Stimulated activated CD4-positive, alpha-beta T cell treated with anti-CD3 and anti-CD28 coated beads, Interleukin-4, amount 100 ng/mL, for 48 hours (primary cell): ENCODE results near the gene PLA2G3.

Experiments used
- DNase-seq, 2 donors: peaks; one replicate each; pipeline ENCODE4 v3.0.0-alpha.2; 2020; ENCODE audit warnings: low read depth in 2 of 2

PLA2G3 gene

DNA sequence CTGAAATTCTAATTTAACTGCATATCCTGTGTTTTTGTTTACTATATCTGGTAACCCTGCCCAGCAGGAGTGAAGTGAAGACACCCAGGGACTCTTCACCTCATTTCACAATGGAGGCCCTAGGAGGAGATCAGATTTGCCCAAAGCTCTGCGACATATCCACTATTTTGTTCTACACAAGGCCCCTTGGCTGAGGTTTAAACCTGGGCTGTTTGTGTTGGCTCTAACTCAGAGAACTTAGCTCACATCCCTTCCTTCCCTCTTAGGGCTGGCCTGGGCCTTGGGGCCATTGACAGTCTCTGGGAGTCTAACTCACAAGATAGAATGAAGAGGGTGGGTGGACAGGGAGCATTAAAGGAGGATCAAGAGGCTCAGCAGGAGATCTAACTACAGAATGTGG is 8.2 kb upstream of the PLA2G3 start:
- DNase-seq, result no peak

DNA sequence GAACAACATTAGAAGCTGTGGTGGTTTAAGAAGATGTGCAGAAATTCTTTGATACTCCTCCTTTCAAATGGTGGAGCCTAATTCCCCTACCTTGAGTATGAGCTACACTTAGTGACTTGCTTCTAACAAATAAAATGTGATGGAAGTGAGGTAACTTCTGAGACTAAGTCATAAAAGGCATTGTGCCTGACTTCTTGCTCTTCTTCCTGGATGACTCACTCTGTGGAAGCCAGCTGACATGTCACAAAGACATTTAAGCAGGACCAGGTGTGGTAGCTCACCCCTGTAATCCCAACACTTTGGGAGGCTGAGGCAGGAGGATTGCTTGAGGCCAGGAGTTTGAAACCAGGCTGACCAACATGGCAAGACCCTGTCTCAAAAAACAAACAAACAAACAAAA is 3.9 kb upstream of the PLA2G3 start:
- DNase-seq, result no peak

DNA sequence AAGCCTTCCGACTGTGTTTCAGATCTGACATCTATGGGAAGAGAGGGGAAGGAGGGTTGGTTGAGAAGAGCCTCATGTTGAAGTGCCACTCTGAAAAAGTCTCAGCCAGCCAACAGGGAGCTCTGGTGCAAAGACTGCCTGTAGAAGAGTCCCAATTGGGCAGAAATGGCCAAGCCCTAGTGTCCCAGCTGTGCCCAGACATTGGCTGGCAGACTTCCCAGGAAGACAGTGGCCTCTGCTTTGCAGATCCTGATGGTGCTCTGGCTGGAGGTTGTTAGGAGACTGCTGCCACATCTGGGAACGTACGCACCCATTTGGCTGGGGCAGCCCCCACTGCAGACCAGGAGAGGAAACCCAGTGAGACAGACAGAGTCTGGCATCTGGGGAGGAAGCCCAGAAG is 3.2 kb upstream of the PLA2G3 start:
- DNase-seq, result no peak

DNA sequence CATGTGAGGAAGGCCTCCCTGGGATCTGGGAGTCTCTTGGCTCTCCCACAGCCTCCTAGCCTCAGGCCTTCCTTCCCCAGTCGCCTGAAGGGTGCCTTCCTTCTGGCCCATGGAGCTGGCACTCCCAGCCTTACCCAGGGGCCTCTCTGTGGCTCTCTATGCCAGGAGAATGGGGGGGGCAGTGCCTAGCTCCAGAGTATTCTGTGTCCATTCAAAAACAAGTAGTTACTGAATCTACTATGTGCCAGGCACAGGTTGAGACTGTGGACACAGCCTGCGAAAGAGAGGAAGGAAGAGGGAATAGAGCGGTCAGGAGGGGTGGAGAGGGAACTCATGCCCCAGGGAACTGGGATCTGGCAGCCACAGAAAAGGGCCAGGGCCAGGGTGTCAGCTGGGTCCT is 2.7 kb upstream of the PLA2G3 start:
- no peak for DNase-seq

DNA sequence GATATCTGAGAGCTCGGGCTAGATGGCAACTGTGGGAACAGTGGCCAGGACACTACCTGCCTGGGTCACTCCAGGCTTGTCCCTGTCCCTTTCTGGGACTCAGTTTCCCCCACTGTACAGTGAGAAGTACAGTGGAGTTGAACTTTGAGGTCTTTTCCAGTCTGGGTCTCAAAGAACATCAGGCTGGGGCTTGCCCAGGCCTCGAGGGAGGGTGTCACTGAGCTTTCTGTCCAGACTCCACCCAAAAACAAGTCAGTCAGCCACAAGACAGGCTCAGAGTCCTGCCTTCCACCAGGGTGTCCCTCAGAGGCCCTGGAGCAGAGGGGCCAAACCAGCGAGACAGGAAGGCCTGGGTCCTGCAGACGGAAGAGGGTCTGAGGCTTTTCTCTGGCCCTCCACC is 2.0 kb upstream of the PLA2G3 start:
- no peak for DNase-seq

DNA sequence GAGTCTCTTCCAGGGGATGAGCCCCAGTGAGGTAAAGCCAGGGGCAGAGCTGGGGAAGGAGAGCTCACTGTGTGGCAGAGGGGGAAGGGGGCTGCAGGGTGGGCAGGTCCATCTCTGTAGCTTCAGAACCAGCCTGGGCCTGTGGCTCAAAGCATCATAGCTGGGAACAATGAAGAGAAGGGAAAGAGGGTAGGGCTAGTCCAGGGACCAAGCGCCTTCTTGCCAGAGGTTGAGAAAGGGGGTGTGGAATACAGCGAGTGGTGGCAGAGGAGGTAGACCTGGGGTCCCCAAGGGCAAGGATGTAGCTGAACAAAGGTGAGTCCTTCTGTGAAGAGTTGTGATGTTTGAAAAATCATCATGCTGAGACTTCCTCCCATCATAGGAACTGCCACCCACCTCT is 1.2 kb upstream of the PLA2G3 start:
- DNase-seq, result no peak

DNA sequence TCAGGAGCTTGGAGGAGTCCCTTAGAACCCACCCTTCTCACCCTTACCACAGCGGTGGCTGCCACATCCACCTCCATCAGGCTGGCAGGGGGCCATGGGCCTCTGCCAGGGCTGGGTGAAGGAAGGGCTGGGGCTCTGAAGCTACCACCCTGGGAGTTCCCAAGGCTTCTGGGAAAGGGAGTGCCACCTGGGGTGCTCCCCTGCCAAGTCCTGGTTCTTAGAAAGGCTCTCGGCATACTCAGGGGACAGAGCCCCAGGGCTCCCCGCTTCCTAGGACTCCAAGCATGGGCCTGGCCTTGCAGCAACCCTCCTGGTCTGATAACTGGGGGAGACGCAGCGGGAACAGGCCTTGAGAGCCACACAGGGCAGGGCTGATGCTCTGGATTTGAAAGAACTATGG is 438 bp upstream of the PLA2G3 start:
- no peak for DNase-seq

DNA sequence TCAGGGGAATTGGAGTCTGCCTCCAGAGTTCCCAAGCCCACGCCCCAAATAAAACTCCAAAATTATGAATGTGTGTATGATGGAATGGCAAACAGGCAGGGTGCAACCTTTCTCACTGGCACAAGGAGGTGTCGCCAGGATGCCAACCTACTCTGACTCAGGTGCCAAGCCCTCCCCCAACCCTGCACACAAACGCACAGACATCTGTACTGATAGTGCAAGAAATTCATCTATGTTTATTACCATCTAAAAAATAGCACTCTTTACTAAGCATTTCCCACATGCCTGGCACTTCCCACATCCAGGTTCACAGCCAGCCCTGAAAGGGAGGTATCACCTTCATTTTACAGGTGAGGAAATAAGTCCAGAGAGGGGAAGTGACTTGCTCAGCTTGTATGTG is 1.2 kb downstream of the PLA2G3 start:
- no peak for DNase-seq

DNA sequence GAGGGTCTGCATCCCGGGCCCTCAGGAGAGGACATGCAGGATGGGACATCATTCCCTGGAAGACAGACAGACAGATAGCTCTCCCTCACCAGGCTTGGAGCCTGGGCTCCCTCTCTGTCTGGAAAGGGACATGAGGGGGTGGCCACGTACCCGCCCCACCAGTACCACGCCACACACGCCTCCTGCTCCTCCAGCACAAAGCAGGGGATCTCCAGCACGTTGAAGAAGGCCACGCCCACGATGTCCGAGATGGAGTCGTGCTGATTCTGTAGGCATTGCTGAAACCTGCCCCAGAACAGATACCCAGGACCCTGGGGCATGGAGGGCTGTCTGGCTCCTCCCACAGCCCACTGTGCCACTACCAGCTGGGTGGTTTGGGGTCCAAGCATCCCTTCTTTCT is 2.2 kb downstream of the PLA2G3 start:
- no peak for DNase-seq

DNA sequence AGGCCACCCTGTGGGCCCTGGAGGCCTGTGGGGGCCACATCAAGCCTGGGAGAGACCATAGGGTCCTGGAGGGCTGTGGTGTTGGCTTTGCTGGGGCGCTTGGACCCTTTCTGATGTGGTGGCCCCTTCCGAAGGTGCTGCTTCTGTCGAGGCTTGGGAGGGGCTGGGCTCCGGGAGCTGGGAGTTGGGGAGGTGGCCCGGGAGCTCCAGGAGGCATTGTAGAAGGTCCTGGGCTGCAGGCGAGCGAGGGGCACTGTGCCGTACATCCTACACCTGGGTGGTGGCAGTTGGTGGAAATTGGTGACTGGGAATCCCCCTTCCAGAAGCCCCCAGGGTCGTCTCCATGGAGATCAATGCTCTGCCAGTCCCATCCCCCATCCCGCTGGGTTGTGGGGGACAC is 2.6 kb downstream of the PLA2G3 start:
- DNase-seq, result no peak

DNA sequence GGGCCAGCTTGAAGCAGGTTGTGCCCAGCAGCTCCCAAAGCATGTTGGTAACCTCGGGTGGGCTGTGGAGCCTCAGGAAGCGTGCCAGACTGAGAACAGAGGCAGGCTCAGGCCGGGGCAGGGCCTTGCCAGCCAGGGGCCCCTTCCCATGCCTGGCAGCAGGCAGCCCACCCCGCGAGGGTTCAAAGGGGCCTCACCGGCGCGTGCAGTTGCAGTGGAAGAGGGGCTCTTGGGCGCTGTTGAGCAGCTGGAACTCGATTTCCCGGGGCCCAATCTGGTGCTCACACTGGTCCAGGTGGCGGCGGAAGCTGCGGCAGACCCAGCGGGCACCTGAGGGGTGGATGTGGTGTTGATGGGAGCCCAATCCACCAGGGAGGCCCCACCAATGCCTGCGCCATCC is 3.6 kb downstream of the PLA2G3 start:
- DNase-seq, result no peak

DNA sequence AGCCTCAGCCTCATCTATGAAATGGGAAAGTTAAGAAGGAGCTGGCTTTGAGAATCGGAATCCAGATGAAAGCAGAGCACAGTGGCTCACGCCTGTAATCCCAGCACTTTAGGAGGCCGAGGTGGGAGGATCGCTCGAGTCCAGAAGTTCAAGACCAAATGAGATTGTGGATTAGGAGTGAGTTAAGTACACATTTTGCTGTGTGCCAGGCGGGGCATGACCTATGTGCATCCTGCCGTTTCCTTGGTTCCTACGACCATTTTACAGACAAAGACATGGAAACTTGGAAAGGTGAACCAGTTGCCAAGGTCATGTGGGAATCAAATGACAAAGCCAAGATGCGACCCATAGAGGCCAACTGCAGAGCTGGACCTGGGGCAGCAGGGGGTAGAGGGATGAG is 4.2 kb downstream of the PLA2G3 start:
- no peak for DNase-seq

DNA sequence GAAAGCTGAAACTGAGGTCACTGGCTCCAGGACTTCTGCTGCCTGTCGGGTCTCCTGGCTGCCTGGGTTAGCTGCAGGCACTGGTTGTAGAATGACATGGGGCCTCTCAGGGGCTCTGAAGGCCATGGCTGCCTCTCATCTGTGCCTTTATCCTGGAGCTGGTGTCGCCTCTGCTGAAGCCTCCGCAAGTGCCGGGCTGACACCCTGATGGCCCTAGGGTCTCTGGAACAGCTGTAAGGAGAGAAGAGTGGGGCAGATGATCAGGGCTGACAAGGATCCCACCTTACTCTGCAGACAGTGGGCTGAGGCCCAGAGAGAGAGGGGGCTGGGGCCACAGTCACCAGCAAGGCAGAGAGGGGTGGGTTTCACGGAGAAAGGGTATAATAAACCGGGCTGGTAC is 4.6 kb downstream of the PLA2G3 start:
- no peak for DNase-seq

DNA sequence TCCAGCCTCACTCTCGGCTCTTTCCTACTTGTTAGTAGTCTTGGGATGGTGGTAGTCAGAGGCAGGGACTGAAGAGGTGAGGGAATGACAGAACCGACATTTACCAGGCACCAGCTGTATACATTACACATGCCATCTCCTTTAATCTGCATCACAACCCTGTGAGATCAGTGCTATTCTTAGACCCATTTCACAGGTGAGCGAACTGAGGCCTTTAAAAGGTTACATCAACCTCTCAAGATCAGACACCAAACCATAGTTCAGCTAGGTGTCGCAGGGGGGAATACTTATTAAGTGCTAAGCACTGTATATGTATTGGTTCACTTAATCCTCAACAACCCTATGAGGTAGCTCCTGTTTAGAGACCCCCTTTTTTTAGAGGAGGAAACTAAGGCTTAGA is 5.6 kb downstream of the PLA2G3 start:
- DNase-seq, result no peak

DNA sequence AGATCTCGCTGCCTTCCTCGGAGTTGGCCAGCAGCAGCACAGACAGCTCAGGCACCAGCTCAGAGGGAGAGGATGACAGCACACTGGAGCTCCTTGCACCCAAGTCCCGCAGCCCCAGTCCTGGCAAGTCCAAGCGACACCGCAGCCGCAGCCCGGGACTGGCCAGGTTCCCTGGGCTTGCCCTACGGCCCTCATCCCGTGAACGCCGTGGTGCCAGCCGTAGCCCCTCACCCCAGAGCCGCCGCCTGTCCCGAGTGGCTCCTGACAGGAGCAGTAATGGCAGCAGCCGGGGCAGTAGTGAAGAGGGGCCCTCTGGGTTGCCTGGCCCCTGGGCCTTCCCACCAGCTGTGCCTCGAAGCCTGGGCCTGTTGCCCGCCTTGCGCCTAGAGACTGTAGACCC is 6.4 kb downstream of the PLA2G3 start:
- DNase-seq, result no peak

DNA sequence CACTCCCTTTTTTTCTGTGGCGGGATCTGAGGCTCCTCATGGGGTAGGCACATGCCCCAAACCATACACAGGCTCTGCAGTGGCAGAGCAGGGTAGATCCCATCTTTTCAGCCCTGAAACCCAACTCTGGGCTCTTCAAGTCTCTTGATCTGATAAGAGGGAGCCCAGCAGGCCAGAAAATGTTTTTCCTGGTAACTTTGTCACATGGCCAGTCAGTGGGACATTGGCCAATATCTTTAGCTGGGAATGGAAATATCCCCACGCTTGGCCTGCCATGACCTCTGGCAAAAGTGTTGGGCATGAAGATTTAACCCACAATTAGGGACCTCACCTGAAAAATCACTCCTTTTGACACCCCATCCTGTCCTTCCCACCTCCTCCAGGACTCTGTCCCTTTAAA is 9.4 kb downstream of the PLA2G3 start:
- DNase-seq, result no peak

DNA sequence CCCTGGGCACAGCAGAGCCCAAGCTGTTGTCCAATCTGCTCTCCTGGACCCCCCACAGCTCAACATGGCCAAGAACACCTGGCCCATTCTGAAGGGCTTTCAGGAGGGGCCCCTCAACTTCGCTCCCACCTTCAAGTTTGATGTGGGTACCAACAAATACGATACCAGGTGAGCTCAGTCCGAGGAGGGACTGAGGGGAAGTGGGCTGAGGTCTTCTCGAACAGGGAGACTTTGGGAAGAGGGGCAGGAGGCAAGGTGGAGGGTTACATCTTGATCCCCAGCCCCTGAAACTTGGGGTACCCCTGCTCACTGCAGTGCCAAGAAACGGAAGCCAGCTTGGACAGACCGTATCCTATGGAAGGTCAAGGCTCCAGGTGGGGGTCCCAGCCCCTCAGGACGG is 12.2 kb downstream of the PLA2G3 start:
- no peak for DNase-seq

DNA sequence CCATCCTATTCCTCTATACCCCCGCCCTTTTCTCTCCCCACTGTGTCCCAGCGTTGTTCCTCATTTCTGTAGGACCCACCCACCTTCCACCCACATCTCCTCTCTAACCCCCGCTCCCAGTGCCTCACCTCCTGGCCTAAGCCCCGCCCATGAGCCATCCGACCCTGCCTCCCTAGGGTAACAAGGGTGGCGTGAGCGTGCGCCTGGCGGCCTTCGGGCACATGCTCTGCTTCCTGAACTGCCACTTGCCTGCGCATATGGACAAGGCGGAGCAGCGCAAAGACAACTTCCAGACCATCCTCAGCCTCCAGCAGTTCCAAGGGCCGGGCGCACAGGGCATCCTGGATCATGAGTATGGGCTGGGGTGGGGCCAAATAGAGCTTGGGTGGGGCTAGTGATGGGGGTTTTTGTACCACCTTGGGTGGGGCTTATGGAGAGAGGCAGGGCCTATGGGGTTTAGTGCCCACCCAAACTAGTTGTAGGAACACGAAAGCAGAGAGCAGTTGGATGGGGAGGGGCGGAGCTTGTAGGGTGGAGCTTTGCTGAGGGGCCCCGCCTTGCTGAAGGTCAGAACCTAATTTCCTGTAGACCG is 13.0 kb downstream of the PLA2G3 start:
- DNase-seq, result no peak

DNA sequence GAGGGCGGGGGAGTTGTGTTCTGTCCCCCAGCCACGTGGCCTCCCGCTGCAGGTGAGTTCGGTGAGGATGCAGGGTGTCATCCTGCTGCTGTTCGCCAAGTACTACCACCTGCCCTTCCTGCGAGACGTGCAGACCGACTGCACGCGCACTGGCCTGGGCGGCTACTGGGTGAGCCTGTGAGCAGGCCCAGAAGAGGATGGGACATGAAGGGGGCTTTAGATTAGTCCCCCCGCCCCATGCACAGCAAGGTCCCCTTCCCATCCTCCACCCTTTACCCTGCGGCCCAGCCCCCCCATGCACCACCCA is 13.5 kb downstream of the PLA2G3 start:
- no peak for DNase-seq

DNA sequence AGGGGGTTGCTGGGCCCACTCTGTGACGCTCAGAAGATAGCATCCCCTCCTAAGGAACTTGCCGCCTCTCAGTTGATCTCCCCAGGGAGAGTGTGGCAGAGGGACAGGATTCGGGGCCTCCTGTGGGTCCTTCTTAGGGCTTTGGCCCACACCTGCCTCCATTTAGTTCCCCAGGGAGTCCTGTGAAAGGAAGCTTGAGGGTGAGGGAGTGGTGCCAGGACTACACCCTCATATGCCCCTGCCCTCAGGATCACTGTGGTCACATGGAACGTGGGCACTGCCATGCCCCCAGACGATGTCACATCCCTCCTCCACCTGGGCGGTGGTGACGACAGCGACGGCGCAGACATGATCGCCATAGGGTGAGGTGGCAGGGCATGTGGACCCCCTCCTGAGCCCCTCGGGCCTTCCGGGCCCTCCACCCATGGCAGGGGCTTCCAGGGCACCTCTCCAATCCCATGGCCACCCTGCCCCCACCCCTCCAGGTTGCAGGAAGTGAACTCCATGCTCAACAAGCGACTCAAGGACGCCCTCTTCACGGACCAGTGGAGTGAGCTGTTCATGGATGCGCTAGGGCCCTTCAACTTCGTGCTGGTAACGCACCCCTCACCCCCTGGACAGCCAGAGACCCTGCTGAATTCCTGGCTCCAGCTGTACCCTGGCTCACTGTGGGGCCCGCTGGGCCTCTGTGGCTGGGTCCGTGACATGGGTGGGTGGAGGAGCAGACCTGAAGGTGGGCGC is 14.0 kb downstream of the PLA2G3 start:
- DNase-seq, result no peak

DNA sequence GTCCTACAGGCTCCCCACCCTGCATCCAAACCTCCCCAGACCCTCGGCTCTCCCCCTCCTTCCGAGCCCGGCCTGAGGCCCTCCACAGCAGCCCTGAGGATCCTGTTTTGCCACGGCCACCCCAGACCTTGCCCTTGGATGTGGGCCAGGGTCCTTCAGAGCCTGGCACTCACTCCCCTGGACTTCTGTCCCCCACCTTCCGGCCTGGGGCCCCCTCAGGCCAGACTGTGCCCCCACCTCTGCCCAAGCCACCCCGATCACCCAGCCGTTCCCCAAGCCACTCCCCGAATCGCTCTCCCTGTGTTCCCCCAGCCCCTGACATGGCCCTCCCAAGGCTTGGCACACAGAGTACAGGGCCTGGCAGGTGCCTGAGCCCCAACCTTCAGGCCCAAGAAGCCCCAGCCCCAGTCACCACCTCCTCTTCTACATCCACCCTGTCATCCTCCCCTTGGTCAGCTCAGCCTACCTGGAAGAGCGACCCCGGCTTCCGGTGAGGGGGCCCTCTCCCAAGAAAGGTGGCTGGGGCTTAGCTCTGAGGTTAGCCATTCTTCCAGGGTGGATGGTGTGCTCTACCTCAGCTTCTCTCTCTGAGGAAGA is 14.7 kb downstream of the PLA2G3 start:
- DNase-seq, result no peak

DNA sequence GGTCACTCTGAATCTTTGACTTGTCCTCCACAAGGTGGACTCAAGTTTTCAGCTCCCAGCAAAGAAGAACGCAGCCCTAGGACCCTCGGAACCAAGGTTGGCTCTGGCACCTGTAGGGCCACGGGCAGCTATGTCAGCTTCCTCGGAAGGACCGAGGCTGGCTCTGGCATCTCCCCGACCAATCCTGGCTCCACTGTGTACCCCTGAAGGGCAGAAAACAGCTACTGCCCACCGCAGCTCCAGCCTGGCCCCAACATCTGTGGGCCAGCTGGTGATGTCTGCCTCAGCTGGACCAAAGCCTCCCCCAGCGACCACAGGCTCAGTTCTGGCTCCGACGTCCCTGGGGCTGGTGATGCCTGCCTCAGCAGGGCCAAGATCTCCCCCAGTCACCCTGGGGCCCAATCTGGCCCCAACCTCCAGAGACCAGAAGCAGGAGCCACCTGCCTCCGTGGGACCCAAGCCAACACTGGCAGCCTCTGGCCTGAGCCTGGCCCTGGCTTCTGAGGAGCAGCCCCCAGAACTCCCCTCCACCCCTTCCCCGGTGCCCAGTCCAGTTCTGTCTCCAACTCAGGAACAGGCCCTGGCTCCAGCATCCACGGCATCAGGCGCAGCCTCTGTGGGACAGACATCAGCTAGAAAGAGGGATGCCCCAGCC is 15.4 kb downstream of the PLA2G3 start:
- DNase-seq, result no peak

DNA sequence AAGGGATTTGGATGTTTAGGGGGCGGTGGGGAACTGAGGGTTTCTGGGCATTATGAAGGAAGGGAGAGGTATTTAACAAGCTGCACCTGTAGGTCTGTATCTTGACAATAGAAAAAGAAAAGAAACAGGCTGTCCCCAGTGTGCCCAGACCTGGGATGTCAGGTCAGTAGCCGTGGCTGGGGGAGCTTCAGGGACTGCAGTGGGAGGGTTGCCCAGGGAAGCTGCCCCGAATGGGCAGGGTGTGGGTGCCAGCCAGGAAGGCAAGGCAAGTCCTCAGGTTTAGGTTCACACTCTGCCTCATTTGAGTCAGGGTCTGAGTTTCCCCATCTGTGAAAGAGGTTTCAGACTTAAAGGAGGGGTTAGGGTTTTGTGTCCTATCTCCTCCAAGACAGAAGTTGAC is 16.0 kb downstream of the PLA2G3 start:
- no peak for DNase-seq

DNA sequence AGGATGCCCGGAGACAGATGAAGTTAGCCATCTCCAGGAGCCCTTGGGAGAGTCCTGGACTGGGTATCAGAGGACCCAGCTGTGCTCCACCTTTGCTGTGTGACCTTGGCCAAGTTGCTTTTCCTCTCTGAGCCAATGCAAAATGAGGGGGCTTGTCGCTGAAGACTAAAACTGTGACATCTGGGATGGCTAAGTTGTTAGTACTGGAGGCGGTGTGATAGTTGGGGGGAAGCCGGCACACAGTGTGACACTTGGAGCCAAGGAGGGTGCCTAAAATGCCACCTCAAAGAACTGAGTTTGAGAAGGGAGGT is 17.1 kb downstream of the PLA2G3 start:
- no peak for DNase-seq
